OCI-LY3 (cell line): ENCODE measurements around the gene TSPAN3.

Experiments used
- H2AFZ ChIP-seq: fragments of 200-600, 300-600 bp; shearing (Covaris generic); 2 replicates; pipeline ENCODE4 v1.6.0; 2014; ENCODE audit warnings: antibody characterized with exemption, low read depth, low read length
- H3K27ac ChIP-seq: fragments of 200-600, 300-600 bp; sonication (generic); 2 replicates; pipeline ENCODE4 v1.5.1; 2014; ENCODE audit warnings: mild to moderate bottlenecking, low read length, moderate library complexity, mixed read lengths
- H3K27me3 ChIP-seq: fragments of 200-600, 300-600 bp; sonication (generic); 2 replicates; pipeline ENCODE4 v1.6.1; 2014; ENCODE audit warnings: low read depth, low read length, mixed read lengths
- H3K36me3 ChIP-seq: fragments of 200-600, 300-600 bp; sonication (generic); replicated peaks from 2 replicates; pipeline ENCODE3; 2014; ENCODE audit warnings: low read depth, low read length, mixed read lengths
- H3K4me1 ChIP-seq: fragments of 300-600, 200-600 bp; sonication (generic); 2 replicates; pipeline ENCODE4 v1.6.1; 2014; ENCODE audit warnings: low read length, mixed read lengths
- H3K4me2 ChIP-seq: fragments of 200-600, 300-600 bp; sonication (generic); 2 replicates; pipeline ENCODE4 v1.6.1; 2014; ENCODE audit warnings: low read length, mixed read lengths
- H3K4me3 ChIP-seq: fragments of 300-600, 200-600 bp; sonication (generic); 2 replicates; pipeline ENCODE4 v1.5.1; 2014; ENCODE audit warnings: antibody characterized with exemption, mild to moderate bottlenecking, low read length, moderate library complexity
- H3K79me2 ChIP-seq: fragments of 300-600, 200-600 bp; shearing (Covaris generic); 2 replicates; pipeline ENCODE4 v1.6.1; 2014; ENCODE audit warnings: mild to moderate bottlenecking, low read length, mixed read lengths
- H3K9ac ChIP-seq: fragments of 300-600, 200-600 bp; shearing (Covaris generic); 2 replicates; pipeline ENCODE4 v1.6.0; 2014; ENCODE audit warnings: mild to moderate bottlenecking, low read length, moderate library complexity
- H3K9me3 ChIP-seq: fragments of 200-600, 300-600 bp; shearing (Covaris generic); 2 replicates; pipeline ENCODE4 v1.6.1; 2014; ENCODE audit warnings: low read length, mixed read lengths; ENCODE audit not compliant: insufficient read depth
- H4K20me1 ChIP-seq: fragments of 200-600, 300-600 bp; sonication (generic); 2 replicates; pipeline ENCODE4 v1.6.1; 2016; ENCODE audit warnings: low read length, mixed read lengths; ENCODE audit not compliant: insufficient read depth
- CTCF ChIP-seq: fragments of 200-600, 300-600 bp; sonication (generic); IDR thresholded peaks from 2 replicates; pipeline ENCODE4 v1.5.1; 2014; ENCODE audit warnings: antibody characterized with exemption, low read length, low read depth
- EZH2phosphoT487 ChIP-seq: fragments of 200-600 bp; shearing (Covaris generic); IDR thresholded peaks from 2 replicates; pipeline ENCODE4 v1.6.1; 2018; ENCODE audit warnings: antibody characterized with exemption, mixed run types, low read depth

The TSPAN3 gene

GRCh38 chr15:77018796-77019505 lies 52.0 kb downstream of the TSPAN3 start:
- no peak for TF ChIP-seq CTCF
- no peak for TF ChIP-seq EZH2phosphoT487
- peak overlapping the region; percentile 4; the same call in 1 of the 2 replicates for H3K4me2 ChIP-seq
- H3K9ac ChIP-seq: no peak overlapping the region
- H2AFZ ChIP-seq: no peak overlapping the region
- H3K4me3 ChIP-seq: no peak overlapping the region
- no peaks in the 10 kb centered on the region for H3K79me2 ChIP-seq
- H3K36me3 ChIP-seq: no peaks in the 10 kb centered on the region
- no peaks in the 10 kb centered on the region for H4K20me1 ChIP-seq
- H3K27me3 ChIP-seq: no peaks in the 10 kb centered on the region
- H3K9me3 ChIP-seq: no peaks in the 10 kb centered on the region
- no peak overlapping the region for H3K27ac ChIP-seq
- peaks cover 27% of the 10 kb centered on the region for H3K4me1 ChIP-seq

DNA sequence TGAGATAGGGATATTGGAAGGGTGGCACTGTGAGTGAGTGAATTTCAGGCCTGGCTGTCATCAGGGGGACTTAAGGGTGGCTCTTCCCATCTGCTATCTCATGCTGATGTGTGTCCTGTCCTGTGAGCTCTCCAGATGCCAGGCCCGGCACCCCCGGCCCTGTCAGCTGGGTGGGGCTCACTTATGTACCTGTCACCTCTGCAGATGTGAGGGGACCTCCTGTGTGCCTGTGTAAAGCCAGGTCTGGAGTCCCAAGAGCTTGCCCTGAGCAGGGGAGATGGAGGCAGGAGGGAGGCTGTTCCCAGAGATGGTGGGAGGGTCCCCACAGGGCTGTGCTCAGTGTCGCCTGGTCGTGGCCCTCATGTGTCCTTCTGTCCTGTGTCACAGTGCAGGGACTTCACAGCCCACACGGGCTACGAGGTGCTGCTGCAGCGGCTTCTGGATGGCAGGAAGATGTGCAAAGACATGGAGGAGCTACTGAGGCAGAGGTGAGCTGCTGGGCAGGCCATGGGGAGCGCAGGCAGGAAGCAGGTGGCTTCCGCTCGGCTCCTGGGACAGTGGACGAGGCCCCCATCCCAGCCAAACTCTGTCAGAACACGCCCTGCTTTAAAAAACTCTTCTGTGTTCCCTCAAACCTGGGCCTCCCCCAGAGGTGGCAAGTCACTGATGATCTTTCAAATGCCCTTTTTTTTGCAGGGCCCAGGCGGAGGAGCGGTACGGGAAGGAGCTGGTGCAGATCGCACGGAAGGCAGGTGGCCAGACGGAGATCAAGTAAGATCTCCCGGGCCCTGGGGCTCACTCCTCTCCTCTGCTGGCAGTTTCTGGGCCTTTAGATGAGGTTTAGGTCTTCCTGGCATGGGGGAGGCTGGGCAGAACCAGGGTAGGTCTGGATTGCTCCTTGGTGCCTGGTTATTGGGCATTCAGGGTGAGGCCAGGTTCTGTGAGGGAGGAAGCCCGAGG lies 52.9 kb downstream of the TSPAN3 start:
- Histone ChIP-seq H3K27me3 (no peaks in the 10 kb centered on the region), H3K36me3 (no peaks in the 10 kb centered on the region), H3K79me2 (no peaks in the 10 kb centered on the region), H3K4me1 (peaks cover 36% of the 10 kb centered on the region), H3K9me3 (no peaks in the 10 kb centered on the region), H3K9ac (no peak overlapping the region), H2AFZ (no peak overlapping the region), H3K4me3 (no peak overlapping the region), H4K20me1 (no peaks in the 10 kb centered on the region; the same call in 1 of the 2 replicates), H3K4me2 (no peak overlapping the region), H3K27ac (no peak overlapping the region)
- TF ChIP-seq CTCF (no peak), EZH2phosphoT487 (no peak)

- H3K27me3 ChIP-seq: no peaks in the 10 kb centered on the region
- no peak overlapping the region for H3K9ac ChIP-seq
- peaks cover 6% of the 10 kb centered on the region; the same call in 1 of the 2 replicates for H4K20me1 ChIP-seq
- no peak overlapping the region for H3K27ac ChIP-seq
- no peak overlapping the region for H3K4me2 ChIP-seq
- H3K9me3 ChIP-seq: no peaks in the 10 kb centered on the region
- TF ChIP-seq EZH2phosphoT487: no peak
- TF ChIP-seq CTCF: no peak
- H3K4me3 ChIP-seq: no peak overlapping the region
- no peaks in the 10 kb centered on the region for H3K79me2 ChIP-seq
- no peaks in the 10 kb centered on the region for H3K36me3 ChIP-seq
- peaks cover 38% of the 10 kb centered on the region for H3K4me1 ChIP-seq
- H2AFZ ChIP-seq: no peak overlapping the region
Observed at GRCh38 chr15:77017091-77017660, 53.7 kb downstream of the TSPAN3 start.

DNA sequence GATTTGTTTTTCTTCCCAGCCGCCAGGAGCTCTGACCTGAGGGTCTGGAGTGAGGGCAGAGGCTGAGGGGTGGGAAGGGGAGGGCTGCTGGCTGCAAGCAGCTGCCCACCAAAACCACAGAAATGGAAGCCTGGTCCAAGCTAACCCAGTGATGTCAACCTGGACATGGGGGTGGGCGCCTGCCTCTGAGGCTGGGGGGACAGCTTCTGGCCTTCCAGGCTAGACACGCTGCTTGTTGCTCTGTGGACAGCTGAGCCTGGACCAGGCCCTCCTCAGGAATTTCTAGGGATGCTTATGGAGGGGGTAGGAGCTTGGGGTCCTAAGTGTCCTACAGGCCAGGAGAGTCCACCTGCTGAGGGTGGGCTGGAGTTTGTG lies 54.6 kb downstream of the TSPAN3 start:
- H3K79me2 ChIP-seq: no peaks in the 10 kb centered on the region
- TF ChIP-seq CTCF (no peak), EZH2phosphoT487 (no peak)
- no peaks in the 10 kb centered on the region for H3K9me3 ChIP-seq
- H3K4me3 ChIP-seq: no peak overlapping the region
- peaks cover 38% of the 10 kb centered on the region for H3K4me1 ChIP-seq
- no peak overlapping the region for H3K9ac ChIP-seq
- H2AFZ ChIP-seq: no peak overlapping the region
- H4K20me1 ChIP-seq: peaks cover 6% of the 10 kb centered on the region; the same call in 1 of the 2 replicates
- H3K27me3 ChIP-seq: no peaks in the 10 kb centered on the region
- H3K36me3 ChIP-seq: no peaks in the 10 kb centered on the region
- no peak overlapping the region for H3K27ac ChIP-seq
- no peak overlapping the region for H3K4me2 ChIP-seq
